HG02588 (cell line): ENCODE measurements around the gene CTSZ.
A peak's percentile ranks its signal among the peaks of the same experiment; 100 is the strongest.
"Not testable (repeated sequence)": the region's sequence is repeated elsewhere in the genome, so short reads cannot be mapped to it uniquely, and the experiment has no call there.

Source experiments
- ATAC-seq: cut with Tn5 transposase; IDR thresholded peaks from one replicate; pipeline ENCODE4 v1.9.1; 2021; ENCODE audit warnings: mild to moderate bottlenecking, moderate library complexity; ENCODE audit not compliant: unreplicated experiment

CTSZ gene

DNA sequence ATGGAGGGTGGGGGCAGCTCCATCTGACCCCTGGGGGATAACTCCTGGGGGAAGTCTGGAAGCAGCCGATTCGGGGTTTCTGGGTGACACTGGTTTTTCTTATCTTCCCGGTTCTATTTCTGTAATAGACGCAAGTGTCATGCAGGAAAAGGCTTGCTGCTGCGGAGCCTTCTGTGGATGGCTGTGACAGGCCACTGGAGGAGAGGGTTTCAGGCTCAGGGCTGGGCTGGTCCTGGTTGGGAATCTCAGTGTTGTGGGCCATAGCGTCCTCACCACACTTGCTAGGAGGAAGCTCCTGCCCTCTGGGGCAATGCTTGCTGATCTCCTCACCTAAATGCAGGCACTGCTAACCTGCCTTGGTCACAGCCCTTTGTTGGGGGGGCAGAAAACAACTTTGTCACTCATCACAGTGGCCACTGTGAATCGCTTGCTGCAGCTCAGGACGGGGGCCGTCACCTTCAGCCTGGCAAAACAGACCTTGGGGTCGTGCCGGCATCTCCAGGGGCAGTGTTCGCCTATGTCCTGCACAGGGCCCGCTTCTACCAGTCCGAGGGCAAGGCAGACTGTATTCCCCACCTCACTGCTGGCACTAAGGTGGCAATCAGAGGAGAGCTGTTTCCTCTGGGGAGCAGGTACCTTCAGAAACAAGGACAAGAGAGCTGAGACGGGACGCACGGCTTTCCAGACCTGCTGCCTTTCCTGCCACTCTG lies 7.8 kb upstream of the CTSZ start:
- ATAC-seq, result no peak

DNA sequence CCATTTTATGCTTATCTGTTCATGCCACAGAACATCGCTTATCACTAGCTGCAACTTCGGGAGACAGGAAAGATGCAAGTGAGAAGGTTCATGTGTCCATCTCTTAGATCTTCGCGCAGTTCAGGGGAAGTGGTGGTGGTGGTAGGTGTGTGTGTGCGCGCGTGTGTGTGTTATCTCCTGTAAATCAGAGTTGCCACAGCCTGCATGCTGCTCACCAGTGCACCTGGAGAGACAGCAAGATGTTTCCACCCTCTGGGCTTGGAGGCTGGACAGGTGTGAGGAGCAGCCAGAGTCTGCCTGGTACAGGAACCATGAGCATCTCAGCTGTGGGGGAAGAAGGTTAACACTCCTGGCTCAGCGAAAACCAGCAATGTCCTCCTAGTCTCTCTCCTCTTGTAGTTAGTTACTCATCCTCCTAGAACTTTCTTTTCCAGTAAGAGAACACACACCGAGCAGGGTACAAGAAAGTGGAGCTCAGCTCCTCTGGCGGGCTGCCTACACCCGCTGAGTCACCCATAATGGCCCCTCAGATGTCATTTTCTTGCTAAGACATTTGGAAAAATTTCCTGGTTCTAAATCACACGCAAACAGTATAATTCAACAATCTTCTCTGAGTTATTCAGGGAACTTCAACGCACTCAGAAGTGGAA lies 7.0 kb upstream of the CTSZ start:
- no peak for ATAC-seq

DNA sequence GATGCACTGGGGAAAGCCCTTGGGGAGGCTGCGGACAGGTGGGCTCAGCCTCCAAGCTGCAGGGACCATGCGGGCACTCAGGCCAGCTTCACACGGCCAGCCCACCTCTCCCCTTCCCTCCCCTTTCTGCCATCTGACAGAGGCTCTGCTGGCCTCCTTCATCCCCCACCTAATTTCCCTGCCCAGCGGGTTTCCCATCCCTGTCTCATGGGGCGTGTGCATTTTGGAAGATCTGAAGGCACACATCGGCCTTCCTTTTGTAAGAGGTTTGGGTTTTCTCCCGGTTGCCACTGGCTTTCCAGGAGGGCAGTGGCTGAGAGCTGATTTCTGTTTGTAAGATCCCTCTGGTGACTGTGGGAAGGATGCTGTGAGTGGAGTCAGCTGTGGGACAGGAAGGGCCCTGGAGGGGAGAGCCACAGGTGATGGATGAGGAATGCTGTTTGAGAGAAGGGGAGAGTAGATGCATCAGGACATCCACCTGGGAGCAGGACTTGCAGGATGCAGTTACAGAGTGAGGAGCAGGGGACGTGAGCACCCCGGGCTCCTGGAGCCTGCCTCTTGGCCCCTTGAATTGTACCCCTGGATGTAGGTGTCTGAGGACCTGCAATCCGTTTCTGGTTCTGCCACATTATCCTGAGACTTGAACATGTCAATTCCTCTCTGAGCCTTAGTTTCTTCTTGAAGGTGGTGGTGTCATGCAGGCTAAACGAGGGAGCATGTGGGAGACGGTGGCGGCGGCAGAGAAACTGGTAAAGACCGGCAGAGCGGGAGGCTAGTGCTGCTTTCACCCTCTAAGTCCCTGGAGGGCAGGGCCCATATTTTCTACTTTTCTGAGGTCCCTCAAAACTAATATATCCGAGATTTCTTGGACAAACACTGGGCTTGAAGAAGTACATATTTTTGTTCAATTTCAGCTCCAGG lies 6.2 kb upstream of the CTSZ start:
- no peak for ATAC-seq

DNA sequence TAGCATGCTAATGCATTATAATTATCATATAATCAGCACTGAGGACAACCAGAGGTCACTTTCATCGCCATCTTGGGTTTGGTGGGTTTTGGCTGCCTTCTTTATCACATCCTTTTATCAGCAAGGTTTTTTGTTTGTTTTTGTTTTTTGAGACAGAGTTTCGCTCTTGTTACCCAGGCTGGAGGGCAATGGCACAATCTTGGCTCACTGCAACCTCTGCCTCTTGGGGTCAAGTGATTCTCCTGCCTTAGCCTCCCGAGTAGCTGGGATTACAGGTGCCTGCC lies 4.8 kb upstream of the CTSZ start:
- ATAC-seq, result not testable (repeated sequence)

DNA sequence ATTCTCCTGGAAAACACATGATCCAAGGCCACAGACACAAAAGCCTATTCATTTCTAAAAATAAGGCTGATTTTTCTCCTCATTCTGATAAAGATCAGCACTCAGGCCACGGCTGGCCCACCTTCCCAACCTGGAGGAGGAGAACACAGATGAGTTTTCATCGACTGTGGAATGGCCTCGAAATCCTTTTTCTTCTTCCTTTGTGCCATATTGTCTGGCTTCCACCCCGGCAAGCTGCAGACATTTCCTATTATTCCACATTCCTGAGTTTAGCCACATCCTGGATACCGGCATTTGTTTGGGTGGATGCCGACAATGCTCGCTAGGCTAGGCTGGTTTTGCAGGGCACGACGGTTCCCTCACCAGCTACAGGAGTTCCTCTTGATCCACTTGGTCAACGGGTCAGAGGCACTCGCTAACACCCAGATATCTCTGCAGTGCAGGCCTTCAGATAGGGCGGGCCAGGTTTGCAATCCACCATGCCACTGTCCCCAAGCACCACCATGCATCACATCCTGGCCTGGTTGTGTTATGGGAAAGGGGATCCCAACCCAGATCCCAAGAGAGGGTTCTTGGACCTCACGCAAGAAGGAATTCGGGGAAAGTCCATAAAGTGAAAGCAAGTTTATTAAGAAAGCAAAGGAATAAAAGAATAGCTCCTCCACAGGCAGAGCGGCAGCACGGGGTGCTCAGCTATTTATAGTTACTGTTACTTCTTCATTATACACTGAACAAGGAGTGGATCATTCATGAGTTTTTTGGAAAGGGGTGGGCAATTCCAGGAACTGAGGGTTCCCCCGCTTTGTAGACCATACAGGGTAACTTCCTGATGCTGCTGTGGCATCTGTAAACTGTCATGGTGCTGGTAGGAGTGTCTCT lies 4.2 kb upstream of the CTSZ start:
- ATAC-seq, result no peak

DNA sequence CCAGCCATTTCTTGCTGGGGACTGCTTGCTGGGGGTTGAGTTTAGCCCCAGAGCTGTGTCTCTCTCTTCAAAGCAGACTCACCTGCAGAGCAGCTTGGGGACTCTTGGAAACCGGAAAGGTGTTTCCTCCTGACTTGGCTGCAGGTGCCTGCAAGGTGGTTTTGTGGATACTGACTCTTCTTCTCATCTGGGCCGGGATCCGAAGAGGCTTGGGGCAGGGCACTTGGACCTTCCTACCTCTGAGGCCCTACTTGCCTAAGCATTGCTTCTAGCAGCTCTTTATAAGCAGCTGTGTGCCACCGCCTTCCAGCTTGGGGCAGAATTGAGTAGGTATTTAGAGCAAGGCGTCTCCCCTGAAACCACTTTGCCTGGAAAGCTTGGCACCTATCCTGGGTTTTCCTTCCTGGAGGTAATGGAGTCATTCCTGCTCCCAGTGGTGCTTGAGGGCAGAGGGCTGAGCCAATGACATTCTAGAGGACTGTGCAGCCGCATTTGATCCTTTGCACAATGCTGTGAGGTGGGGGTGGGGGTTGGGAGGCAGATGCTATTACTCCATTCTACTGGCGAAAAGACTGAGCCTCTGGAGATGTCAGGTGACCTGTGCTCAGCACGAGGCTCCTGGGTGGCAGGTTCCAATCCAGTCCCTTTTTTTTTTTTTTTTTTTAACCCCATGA lies 3.4 kb upstream of the CTSZ start:
- no peak for ATAC-seq

DNA sequence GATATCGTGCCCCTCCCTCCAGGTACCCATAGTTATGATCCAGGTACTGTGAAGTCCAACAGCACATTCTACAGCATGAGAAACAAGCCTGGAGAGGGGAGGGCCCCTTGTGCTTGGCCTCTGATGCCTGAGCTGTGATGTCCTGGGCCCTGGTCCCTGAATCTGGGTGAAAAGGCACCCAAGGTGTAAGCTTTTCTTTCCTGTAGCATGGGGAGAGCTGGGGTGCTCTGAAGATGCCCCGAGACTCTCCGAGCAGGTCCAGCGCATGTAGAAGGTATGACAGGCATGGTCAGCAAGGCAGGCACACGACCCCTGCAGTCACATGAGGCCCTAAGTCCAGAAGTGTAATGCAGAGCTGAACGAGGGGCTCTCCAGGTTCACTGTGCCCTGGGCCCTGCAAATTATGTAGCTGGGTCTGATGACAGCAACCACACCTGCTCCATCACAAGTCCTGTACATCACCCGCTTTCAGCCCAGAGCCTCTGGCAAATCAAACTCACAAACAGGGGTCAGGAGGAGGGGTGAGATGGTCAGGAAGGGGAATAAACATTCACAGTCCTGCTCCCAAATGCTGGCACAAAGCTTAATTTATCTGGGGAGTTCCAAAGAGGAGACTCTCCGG lies 1.8 kb upstream of the CTSZ start:
- no peak for ATAC-seq

DNA sequence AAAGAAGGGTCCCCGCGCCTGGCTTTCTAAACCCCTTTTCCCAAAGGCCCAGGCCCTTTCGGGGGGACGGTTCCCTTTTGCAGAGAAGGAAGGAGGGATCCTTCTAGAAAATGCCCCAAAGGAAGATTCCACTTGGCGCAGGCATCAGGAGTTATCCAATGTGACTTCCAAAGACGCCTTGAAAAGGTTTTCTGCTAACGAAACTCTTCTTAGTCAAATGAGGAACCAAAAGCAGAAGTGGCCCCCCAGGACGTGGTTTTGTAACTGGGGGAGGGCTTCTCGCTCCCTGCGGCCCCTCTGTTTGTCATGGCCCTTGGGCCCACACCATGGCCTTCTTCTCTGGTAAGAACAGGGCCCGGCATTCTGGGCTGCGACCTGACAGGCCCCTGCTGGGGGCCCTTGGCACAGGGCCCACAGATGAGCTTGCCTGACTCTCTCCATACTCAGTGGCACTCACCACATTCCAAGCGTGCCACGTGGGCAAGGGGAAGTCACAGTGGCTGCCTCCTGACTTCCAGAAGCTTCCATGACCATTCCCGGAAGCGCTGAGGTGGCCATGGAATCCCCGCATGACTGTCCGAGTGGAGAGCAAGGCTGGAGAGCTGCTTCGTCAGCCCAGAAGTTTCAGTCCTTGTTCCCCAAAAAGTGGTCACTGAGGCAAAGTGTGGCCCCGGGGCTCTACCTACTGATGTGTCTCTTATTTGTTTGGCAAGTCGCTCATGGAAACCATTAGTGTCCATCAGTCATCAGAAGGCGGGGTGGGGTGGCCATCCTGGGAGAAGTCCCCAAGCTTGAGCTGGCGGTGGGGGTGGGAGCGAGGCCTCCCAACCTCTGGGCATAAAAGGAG lies 834 bp upstream of the CTSZ start:
- peak; percentile 31 for ATAC-seq

DNA sequence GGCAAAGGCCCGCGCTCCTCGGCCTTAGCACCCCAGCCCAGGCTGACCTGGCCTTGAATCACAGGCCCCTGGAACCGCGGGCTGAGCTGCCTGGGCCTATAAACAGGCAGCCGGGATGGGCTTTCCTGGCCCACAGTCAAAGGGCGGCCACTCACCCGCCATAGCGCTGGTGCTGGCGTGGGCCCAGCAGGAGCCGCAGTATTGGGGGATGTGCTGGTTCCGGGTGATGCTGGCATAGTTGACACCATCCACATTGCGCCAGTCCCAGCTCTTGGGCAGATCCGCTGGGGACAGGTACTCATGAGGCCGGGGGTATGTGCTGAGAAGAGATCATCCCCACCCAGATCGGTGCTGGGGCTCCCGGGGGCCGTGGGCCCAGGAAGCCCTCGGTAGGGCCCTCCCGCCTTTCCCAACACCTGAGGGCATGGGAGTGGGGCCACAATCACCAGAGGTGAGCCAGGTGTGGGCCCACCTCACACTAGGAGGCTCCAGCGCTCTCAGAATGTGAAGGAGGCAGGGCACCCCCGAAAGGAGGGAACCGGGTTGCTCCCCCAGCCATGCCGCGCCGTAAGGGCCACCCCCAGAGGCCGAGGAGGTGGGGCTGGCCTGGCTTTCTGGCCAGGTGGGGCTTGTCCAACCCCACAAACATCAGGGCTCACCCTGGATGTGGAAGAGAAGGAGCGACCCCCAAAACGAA lies 739 bp downstream of the CTSZ start:
- ATAC-seq, result no peak

DNA sequence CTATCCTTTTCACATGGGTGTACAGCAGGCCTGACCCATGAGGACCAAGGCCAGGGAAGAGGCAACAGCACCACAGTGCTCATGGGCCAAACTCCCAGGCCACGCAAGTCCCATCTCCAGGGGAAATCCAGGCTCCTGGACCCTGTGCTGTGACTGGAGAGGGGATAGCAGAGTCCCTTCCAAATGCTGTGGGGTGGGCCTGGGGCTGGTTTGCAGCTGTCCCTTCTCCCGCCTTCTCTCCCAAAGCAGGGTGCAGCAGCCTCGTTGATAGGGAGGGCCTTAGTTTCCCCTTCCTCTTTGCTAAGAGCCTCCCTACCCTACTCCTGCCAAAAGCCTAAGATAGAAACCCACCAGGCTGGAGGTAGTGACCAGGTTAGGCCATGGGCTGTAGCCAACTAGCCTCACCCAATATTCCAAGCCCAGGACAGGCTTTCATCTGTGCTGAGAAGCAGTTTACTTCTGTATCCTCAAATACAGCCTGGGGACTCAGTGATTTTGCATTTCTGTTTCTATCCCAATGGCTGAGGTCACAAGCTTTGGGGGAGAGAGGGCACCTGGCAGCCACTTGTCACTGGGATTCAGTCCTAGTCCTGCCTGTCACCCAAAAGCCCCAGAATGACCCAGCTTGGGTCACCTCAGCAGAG lies 1.4 kb downstream of the CTSZ start:
- peak; percentile 0 for ATAC-seq

DNA sequence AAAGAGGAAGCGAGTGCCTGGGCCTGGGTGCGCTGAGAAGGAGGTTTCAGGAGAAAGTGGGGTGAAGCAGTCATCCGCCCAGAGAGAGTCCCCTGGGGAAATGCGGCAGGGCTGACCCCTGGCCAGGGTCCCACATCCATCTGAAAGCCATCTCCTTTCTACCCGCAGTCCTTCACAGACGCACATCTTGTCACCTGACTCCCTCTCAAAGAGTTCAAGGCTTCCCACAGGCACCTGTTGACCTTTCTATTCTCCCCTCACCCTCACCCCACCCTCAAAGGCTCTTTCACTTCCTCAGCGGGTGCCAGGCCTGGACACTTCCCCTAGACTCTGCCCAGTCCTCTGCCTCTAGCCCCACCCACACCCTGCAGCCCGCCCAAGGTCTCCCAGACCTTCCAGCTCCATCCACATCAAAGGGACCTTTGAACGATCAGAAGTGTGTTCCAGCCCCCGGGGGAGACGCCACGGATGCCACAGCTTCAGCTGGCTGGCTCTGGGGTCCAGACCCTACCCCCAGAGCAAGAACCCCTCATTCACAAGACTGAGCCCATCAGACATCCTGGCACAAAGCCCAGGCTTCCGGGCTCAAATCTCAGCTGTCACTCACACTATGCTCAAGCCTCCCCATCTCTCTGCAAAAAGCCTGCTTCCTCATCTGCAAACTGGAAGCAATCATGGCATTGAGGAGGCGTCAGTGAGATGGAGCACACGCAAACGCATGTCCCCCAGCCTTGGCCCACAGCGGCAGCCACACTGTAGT lies 2.1 kb downstream of the CTSZ start:
- peak; percentile 68 for ATAC-seq

DNA sequence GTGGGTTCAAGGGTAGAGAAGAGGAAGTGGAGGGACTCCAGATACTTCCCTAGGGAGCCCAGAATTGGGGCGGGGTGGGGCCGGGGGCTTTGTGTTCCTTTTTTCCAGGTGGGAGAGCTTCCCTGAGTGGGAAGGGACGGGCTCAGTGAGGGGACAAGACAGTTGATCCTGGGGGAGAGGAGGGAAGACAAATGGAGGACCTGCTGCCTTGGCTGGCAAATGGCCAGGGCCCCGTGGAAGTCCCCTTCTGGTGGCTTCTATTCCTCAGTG lies 2.6 kb downstream of the CTSZ start:
- ATAC-seq, result no peak

DNA sequence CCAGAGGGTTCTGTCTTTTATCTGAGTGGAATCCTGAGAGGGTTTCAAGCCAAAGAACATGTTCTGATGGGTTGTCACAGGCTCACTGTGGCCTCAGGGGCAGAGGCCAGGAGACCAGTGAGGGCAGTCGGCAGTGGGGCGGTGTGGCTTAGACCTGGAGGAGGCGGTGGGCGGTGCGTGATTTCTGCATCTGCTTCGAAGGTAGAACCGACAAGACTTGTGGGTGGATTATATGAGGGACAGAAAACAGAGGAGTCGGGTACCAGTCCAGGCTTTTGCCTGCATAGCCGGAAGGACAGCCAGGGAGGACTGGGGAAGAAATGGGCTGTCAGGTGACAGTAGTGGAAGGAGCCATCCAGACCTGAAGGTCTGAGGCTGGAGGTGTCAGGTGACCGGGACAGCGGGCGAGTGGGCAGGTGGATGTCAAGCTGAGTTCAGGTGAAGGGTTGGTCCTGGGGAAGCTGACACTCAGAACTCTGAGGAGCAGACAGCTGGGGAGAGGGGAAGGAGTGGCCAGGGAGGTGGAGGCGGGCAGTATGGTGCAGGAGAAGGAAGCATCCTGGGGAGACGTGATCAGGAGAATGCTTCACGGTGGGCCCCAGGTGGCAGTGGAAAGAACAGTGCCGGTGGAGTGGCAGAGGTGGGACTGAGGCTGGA lies 3.1 kb downstream of the CTSZ start:
- ATAC-seq, result no peak

DNA sequence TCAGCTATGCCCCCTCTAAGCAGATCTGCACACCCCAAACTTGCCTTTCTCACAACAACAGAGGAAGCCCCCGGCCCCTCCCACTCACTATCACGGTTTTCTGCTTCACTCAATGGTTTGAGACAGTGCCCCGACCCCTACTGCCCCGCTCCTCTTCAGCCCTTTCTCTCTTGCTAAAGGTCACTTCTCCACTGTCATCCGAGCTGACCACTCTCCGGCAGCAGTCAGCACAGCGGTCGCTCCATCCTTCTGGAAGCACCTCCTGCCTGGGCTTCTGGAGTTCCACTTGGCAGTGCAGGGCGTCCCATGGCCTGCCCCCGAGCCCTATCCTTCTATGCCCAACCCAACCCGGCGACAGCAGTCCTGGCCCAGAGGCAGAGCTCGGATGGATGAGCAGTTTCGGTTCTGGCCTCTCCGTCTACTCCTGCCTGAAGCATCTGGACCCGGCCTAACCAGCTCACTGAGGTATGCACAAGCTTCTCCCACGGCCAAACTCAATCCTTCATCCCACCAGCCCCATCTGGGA lies 4.1 kb downstream of the CTSZ start:
- ATAC-seq, result no peak

DNA sequence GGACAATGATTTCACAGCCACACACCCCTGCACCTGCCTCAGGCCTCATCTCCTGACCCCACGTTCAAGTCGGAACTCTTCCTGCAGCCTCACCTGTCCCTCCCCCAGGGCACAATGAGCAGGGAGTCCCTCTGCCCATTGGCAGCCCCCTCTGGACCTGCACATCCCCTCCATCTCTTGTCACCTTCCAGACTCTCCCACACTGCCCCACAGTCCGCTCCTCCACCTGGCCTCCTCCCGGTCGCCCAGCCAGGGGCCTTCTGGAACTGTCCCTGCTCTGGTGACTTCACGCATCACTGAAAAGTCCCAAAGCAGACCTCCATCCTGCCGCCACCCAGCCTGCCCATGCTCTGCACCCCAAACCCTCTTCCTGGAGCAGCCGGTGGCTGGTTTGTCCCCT lies 4.7 kb downstream of the CTSZ start:
- no peak for ATAC-seq

DNA sequence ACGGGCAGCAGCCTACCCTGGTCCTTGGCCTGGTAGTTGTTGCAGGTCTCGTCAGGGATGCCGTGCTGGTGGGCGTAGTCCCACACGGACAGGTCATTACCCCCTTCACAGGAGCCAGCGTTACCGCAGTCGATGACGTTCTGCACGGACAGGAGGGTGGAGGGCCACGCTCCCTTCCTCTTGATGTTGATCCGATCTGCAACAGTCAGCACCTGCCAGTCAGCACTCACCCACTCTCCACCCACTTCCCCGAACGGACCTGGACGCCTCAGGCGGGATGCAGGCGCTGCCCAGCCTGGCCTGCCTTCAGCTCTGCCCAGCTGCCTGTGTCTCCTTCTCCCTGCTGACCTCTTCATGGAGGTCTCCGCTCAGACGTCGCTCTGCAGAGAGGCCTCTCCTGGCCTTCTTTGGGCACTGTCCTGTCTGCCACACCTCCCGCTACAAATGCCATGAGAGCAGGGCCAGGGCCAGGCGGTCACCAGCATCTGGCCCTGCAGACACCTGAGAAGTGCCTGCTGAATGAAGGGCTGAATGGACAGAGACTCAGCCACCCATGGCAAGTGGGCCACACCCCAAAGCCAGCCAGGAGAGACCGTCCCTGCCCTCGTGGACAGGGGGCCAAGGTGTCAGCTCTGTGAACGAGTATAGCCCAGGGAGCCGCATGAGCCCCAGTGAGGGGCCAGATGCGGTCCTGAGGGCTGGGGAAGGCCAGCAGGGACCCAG lies 5.4 kb downstream of the CTSZ start:
- ATAC-seq, result no peak
